SK-MEL-5 (cell line): Measurements from ENCODE around the gene SLC4A5. TPM values are rescaled to one million over a fixed set of nuclear protein-coding genes. Genes with fewer than 3 reads are reported as not detected.
A peak's percentile ranks its signal among the peaks of the same experiment; 100 is the strongest.

Experiments
- DNase-seq: peaks from one replicate; pipeline ENCODE4 v3.0.0-alpha.2; 2016; ENCODE audit warnings: low read depth, low spot score
- in situ Hi-C: cut with HindIII; loops from 2 replicates; pipeline ENCODE4 v1.10.0; 2016; ENCODE audit warnings: low sequenced_read_pairs, high pct_unique_total_duplicates, low pct_unique_long_range_greater_than_20kb
- polyA plus RNA-seq, 2 experiments: library from polyadenylated mRNA; depleted of rRNA; stranded (reverse); fragments of >200 nt; gene quantifications; 2 replicates each; pipeline ENCODE4 v1.2.3, GENCODE V29; 2015
- total RNA-seq: library from RNA; depleted of rRNA; stranded (reverse); fragments of >200 nt; shearing (Covaris generic); gene quantifications from 2 replicates; pipeline ENCODE4 v1.2.3, GENCODE V29; 2014; rRNA removed

SLC4A5 gene
- 0.29 and 0.63 TPM in 2 replicates for total RNA-seq
- 0.05 and 0.17 TPM in 2 replicates for polyA plus RNA-seq (2015; cell fraction: cytosol; rRNA removed)
- 1.9 and 3.4 TPM in 2 replicates for polyA plus RNA-seq (2015; cell fraction: nucleus; rRNA removed)

- in situ Hi-C loops: loop anchor here (25.0 kb wide), 1 partner anchor 106 kb away; no protein-coding TSS in a partner anchor
- no peak for DNase-seq
Observed at GRCh38 chr2:74343316-74343715, at the start of gene SLC4A5. SLC4A5 (minus strand) TSS chr2:74343416; CDS start chr2:74315023, 28,393 bp downstream.

GRCh38 chr2:74392449-74392743, 49.2 kb upstream of the SLC4A5 start:
- DNase-seq: no peak
- in situ Hi-C loops: no loop called here

GRCh38 chr2:74391580-74392448, 48.6 kb upstream of the SLC4A5 start:
- in situ Hi-C loops: no loop called here
- DNase-seq: peak; percentile 93

GRCh38 chr2:74391209-74391579, 48.0 kb upstream of the SLC4A5 start:
- DNase-seq: peak; percentile 22
- in situ Hi-C loops: no loop called here

- DNase-seq: no peak
- in situ Hi-C loops: no loop called here
Observed at GRCh38 chr2:74390606-74391005, 47.4 kb upstream of the SLC4A5 start.

GRCh38 chr2:74387346-74387745, 44.1 kb upstream of the SLC4A5 start:
- in situ Hi-C loops: no loop called here
- DNase-seq: no peak

- in situ Hi-C loops: no loop called here
- DNase-seq: no peak
Observed at GRCh38 chr2:74385396-74385795, 42.2 kb upstream of the SLC4A5 start.

- DNase-seq: no peak
- in situ Hi-C loops: no loop called here
Observed at GRCh38 chr2:74384051-74384450, 40.8 kb upstream of the SLC4A5 start.

GRCh38 chr2:74383254-74383653, 40.0 kb upstream of the SLC4A5 start:
- in situ Hi-C loops: no loop called here
- DNase-seq: no peak

GRCh38 chr2:74381751-74382150, 38.5 kb upstream of the SLC4A5 start:
- DNase-seq: peak; percentile 83
- in situ Hi-C loops: no loop called here

- DNase-seq: peak; percentile 50
Observed at GRCh38 chr2:74379851-74380789, 36.9 kb upstream of the SLC4A5 start, which contains the start of gene DCTN1. DCTN1 (minus strand) TSS chr2:74380311; CDS start chr2:74380037, 274 bp downstream.

GRCh38 chr2:74378007-74378406, 34.8 kb upstream of the SLC4A5 start:
- in situ Hi-C loops: no loop called here
- no peak for DNase-seq

More at GRCh38 chr2:74379851-74380789, 36.9 kb upstream of the SLC4A5 start, which contains the start of gene DCTN1:
- in situ Hi-C loops: no loop called here

GRCh38 chr2:74375838-74376237, 32.6 kb upstream of the SLC4A5 start:
- no peak for DNase-seq
- in situ Hi-C loops: no loop called here

GRCh38 chr2:74374509-74375205, 31.4 kb upstream of the SLC4A5 start:
- peak; percentile 70 for DNase-seq

GRCh38 chr2:74373985-74374384, 30.8 kb upstream of the SLC4A5 start:
- DNase-seq: no peak
- in situ Hi-C loops: no loop called here

More at GRCh38 chr2:74374509-74375205, 31.4 kb upstream of the SLC4A5 start:
- in situ Hi-C loops: no loop called here

- in situ Hi-C loops: no loop called here
- peak; percentile 35 for DNase-seq
Observed at GRCh38 chr2:74373221-74373676, 30.0 kb upstream of the SLC4A5 start.

- in situ Hi-C loops: no loop called here
- no peak for DNase-seq
Observed at GRCh38 chr2:74372674-74373073, 29.5 kb upstream of the SLC4A5 start.
